22Rv1 (cell line): ENCODE measurements around the gene AMOT.

Source experiments
- H3K27ac ChIP-seq: fragments of 450-650 bp; 2 replicates; pipeline ENCODE4 v1.5.1; 2017
- ZFX ChIP-seq: fragments of 450-650 bp; IDR thresholded peaks from 2 replicates; pipeline ENCODE4 v1.6.1; 2017; ENCODE audit warnings: antibody characterized with exemption, borderline replicate concordance
- TF ChIP-seq, protein P1 (sequence below): fragments of 450-650 bp; IDR thresholded peaks from 2 replicates; pipeline ENCODE4 v1.5.1; 2017; ENCODE audit warnings: mild to moderate bottlenecking

The AMOT gene

DNA sequence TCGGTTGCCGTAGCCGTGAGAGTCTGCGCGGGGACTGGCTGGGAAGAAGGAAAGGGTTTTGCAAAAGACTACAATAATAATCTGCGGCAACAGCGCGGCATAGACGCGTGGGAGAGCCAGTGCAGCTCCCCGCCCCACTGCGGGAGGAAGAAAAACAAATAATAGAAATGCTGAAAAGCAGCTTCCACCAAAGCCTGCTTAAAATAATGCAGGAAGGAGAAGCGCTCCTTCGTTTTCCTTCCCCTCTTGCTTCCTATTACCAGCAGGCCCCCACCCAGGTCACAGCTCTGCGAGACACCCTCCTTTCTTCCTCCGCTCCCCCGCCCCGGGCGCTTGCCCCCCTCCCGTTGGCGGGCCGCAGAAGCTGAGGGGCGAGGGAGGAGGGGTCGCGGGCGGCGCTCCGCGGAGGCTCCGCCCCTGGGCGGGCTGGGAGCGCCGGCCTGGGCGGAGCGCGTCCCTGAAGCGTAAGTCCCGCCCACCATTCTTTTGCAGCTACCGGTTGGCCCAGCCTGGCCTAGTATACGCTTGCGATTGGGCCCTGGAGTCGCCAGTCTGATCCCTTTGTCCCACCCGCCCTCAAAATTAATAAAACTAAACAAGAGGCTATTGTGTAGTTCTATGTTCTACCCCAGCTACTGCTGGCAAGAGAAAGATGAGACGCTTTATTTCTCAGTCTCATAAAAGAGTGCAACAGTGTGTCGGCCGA, 636 bp upstream of the AMOT start:
- peak overlapping the region; percentile 75 for H3K27ac ChIP-seq
- TF ChIP-seq, protein P1, sequence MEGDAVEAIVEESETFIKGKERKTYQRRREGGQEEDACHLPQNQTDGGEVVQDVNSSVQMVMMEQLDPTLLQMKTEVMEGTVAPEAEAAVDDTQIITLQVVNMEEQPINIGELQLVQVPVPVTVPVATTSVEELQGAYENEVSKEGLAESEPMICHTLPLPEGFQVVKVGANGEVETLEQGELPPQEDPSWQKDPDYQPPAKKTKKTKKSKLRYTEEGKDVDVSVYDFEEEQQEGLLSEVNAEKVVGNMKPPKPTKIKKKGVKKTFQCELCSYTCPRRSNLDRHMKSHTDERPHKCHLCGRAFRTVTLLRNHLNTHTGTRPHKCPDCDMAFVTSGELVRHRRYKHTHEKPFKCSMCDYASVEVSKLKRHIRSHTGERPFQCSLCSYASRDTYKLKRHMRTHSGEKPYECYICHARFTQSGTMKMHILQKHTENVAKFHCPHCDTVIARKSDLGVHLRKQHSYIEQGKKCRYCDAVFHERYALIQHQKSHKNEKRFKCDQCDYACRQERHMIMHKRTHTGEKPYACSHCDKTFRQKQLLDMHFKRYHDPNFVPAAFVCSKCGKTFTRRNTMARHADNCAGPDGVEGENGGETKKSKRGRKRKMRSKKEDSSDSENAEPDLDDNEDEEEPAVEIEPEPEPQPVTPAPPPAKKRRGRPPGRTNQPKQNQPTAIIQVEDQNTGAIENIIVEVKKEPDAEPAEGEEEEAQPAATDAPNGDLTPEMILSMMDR = no peak
- TF ChIP-seq ZFX = no peak

DNA sequence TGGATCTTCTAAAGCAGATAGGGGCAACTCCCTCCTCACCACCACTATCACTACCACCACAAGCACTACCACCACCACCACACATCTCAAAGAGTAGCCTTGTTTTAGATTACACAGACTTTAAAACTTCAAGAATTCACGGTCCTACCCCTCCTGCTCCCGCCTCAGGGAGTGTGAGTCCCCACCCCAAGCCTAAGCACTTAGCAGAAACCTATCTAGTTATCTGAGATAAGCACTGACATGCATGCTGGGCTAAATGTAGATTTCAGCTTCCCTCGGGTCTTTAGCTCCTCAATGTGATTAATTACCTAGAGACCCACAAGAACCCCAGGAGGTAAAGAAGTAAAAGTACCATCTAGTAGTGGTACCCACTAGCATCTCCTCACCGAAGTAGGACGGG, 775 bp downstream of the AMOT start:
- TF ChIP-seq, protein P1 = no peak
- no peak for TF ChIP-seq ZFX
- H3K27ac ChIP-seq = peak overlapping the region; percentile 75

DNA sequence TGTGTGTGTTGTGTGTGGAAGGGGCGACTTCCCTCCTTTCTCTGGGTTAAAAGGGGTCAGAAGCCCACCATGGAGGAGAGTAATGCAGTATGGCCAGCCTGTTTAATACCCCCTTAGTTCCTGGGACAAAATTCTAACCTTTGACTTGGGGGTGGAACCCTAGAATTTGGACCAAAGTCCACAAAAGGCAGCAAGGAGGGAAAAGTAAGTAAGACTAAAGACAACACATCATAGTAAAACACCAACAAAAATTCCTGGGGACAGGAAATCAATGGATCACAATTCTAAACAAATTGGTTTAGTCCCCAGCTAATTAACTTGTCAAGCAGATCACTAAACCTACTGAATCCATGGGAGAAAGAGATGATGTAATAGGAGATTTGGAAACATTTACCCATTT, 3.1 kb downstream of the AMOT start:
- no peak for TF ChIP-seq ZFX
- TF ChIP-seq, protein P1 = no peak
- no peak overlapping the region for H3K27ac ChIP-seq

DNA sequence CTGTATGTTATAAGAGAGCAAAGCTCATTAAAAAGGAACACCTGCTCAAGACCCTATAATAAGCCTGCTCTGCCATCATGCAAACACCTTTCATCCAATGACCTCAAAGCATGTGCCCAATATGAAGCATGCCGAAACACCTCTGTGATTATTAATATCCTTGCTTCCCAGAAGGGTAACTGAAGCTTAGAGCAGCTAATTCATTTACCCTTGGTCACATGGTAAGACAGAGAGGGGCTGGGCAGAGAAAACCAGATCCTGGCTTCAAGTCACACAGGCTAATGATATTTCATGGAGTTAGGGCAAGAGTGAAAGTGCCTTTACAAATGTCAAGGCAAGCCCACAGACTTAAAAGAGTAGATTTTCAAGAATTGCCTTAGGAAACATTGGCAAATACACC, 5.6 kb downstream of the AMOT start:
- H3K27ac ChIP-seq = no peak overlapping the region
- TF ChIP-seq, protein P1 = no peak
- no peak for TF ChIP-seq ZFX

DNA sequence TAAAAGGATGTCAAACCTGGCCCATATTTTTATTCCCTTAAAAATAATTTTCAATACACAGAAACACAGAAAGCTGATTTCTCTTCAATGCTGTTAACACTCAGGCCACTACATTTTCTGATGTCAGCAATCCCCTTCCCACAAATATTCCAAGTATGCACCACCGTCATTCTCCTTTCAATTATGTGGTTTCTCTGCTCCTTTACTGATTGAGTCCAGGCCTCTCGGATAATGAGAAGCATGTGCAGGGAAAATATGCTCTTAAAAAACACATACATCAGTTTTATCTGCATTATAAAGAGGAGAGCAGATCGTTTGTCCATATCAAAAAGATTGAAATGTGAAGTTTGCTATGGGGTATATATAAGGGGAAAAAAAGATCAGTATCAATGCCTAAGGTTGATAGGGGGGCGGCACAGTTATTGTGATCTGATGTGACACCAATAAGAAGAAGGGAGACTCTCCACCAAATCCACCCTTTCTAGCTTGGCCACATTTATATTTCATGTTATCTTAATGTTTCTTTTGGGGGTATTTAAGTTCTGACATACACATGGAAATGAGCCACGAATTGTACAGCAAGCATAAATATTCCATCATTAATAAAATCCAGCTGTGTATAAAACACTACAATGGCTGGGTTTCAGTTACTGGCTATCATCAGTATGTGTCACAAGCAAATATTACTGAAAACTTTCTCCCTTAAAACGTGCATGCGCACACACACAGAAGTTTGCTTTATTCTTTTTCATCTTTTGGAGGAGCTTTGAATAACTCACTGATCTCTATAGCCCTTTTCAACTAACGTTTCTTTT, 6.4 kb downstream of the AMOT start:
- no peak overlapping the region for H3K27ac ChIP-seq
- TF ChIP-seq, protein P1 = no peak
- TF ChIP-seq ZFX = no peak

DNA sequence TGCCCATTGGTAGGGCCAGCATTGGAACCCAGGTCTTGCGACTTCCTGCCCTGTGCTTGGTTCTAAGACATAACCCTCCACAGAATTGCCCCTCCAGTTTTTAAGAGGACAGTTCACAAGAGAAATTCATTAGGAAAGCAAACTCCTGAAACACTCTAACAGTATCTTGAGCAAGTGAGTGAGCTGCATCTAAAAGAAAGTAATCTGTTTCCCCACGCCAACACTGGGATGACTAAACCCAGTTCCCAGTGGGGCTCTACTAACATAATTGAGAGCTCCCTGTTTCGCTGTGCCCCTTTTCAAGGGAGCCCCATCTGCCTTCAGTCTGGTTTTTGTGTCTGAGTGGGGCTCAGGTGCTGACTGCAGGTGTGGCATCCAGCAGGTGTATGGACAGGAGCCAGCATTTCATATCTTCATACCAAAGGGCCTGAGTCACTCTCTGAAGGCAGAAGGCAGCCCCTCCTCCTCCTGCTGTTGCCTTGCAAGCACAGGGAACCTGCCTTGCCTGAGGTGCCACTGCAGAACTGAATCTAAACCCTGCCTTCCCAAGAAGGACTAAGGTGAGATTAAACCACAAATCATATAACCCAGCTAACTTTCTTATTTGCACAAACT, 8.0 kb downstream of the AMOT start:
- TF ChIP-seq, protein P1 = no peak
- no peak for TF ChIP-seq ZFX
- H3K27ac ChIP-seq = no peak overlapping the region
